GM18519 (cell line): ENCODE measurements around the gene PRKAB2.
"Not testable (repeated sequence)": the region's sequence is repeated elsewhere in the genome, so short reads cannot be mapped to it uniquely, and the experiment has no call there.

ENCODE experiments used
- ATAC-seq: cut with Tn5 transposase; IDR thresholded peaks from one replicate; pipeline ENCODE4 v1.9.1; 2021; ENCODE audit warnings: mild to moderate bottlenecking, moderate library complexity; ENCODE audit not compliant: unreplicated experiment, low FRiP score

Gene PRKAB2

GRCh38 chr1:147177611-147178380, 5.5 kb upstream of the PRKAB2 start:
- ATAC-seq, result no peak

DNA sequence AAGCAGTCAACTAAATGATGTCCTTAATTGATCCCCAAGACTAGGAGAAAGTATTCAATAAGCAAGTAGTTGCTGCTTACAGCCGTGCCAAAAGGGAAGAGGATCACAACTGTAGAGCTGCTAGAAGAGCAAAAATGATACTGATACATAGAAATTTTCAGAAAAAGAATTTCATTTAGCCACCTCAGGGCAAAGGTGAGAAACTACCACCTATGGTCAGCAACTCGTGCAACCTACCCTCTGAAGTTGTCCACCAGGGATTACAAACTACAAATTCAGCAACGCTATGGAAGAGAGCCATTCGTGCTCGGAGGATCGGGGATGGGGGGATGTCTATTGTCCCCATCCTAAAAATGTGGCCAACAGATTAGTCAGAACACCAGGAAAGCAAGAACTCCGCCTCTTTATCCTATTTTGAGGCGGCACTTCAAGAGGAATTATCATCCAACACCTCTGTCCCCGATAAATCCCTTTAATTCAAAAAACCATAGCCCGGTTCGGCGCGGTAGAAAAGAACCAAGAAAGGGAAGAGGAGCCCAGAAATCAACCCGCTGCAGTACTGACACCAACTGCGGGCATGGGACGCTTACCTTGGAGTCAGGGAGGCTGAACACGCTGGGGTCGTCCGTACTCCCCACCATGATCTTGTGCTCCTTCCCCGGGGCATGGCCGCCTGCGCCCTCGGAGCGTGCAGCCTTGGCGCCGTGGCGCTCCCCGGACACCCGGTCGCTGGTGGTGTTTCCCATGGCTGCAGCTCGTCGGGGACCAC, 687 bp downstream of the PRKAB2 start:
- no peak for ATAC-seq

GRCh38 chr1:147169840-147170674, 2.2 kb downstream of the PRKAB2 start:
- no peak for ATAC-seq

DNA sequence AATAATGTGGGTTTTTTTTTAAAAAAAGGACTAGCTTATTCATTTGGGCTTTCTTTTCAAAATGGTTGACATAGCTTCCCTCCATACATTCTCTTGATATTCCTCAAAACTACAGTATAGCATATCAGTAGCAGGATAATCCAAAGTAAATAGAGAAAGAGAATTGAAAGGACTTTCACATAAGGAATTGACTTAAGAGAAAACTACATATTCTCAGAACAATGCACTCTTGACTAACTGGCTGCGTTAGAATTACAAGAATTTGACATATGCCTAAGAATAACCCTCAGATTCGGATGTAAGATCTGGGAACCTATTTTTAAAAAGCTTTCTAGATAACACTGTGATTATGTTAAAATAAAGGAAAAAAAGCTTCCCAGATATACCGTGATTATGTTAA, 3.1 kb downstream of the PRKAB2 start:
- ATAC-seq, result no peak

- ATAC-seq, result no peak
Measured at GRCh38 chr1:147168626-147169058, 3.6 kb downstream of the PRKAB2 start.

DNA sequence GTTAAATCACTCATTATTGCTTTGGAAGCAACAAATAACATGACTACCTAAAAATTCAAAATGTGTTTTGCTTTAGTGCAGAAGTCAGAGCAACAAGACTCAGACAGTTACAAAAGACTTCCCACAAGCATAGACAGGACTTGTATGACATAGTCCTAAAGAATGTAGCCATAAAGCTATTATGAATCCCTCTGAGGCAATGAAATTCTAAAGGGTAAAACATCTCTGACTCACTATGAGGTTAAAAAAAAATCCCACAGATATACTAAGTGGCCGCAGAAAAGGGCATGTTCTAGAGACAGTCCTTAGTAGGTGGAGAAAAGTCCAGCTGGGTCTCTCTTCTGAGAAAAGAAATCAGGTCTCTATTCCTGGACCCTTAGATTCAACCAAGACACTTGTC, 4.9 kb downstream of the PRKAB2 start:
- ATAC-seq, result no peak

DNA sequence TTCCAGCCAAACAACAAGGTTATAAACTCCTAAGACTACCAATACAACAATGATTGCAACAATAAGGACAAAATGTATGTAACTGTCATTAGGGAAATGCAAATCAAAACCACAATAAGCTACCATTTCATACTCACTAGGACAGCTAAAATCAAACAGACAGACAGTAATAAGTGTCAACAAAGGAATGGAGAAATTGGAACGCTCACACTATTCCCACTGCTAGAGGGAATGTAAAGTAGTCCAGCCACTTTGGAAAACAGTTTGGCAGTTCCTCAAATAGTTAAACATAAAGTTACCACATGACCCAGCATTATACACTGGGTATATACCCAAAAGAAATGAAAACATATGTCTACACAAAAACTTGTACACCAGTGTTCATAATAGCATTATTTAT, 9.3 kb downstream of the PRKAB2 start:
- ATAC-seq, result no peak

GRCh38 chr1:147162093-147162492, 10.2 kb downstream of the PRKAB2 start:
- no peak for ATAC-seq

- ATAC-seq, result not testable (repeated sequence)
Measured at GRCh38 chr1:147157116-147157515, 15.2 kb downstream of the PRKAB2 start.

- ATAC-seq, result no peak
Measured at GRCh38 chr1:147156642-147157041, 15.6 kb downstream of the PRKAB2 start.

GRCh38 chr1:147152772-147153171, 19.5 kb downstream of the PRKAB2 start:
- ATAC-seq, result no peak

- no peak for ATAC-seq
Measured at GRCh38 chr1:147151244-147151643, 21.0 kb downstream of the PRKAB2 start.

- ATAC-seq, result no peak
Measured at GRCh38 chr1:147142886-147143285, 29.4 kb downstream of the PRKAB2 start.

DNA sequence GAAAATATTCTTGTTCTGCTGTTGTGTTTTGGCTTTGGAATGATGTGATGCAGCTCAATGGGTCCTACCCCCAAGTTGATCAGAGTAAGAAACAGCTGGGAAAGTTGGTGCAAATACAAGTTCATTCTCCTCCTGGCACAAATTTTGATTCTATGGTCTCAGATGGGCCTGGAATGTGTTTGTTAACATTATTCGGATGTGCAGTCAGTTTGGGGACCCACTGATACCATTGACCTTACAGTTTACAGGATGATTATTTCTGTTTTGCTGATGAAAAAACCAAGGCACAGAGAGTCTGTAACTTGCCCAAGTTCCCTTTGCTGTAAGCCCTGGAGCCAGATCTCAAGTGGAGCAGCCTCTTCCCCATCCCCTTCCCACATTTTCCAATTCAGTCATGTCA, 41.5 kb downstream of the PRKAB2 start:
- ATAC-seq, result not testable (repeated sequence)

DNA sequence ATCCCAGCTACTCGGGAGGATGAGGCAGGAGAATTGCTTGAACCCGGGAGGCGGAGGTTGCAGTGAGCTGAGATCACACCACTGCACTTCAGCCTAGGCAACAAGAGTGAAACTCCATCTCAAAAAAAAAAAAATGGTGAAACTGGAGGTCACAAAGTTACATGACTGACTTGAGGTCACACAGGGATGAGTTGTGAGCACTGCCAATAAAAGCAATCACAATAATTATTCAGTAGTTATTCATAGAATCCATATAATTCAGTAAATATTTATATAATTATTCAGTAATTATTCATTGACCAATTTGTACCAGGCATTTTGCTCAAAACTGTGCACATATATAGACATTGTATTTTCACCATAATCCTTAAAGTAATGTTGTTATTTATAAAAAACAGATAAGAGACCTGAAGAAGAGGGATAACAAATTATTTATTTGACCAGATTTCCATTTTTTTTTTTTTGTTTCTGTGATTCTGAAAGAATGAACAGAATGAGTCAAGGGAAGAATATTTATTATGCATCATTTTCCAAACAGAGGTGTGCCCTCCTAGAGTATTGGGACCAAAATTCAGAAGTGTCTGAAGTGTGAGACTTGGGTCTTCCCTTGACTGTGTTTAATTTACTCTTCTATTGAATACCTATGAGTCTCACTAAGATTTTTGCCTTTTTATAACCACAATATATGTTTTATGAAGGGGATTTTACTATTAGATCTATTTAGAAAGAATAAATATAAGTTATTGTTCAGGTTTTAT, 43.0 kb downstream of the PRKAB2 start:
- no peak for ATAC-seq

DNA sequence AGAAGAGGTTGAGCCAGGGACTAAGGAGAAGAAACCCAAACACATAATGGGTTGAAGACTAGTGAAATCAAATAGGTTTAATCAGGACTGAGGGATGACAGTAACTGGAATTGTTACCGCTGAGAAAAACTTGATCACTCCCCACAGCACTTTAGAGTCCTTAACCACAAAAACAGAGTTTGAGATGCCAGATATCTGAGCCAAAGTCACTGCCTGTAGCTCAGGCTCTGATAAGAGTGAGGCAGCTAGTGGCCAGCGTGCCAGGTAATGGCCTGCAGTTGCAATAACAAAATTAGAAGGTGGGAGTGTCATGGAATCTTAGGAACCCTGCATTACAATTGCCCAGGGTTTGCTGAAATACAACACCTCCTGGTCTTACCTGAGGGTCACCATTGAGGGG, 48.0 kb downstream of the PRKAB2 start:
- no peak for ATAC-seq

GRCh38 chr1:147117109-147117508, 55.2 kb downstream of the PRKAB2 start:
- no peak for ATAC-seq

DNA sequence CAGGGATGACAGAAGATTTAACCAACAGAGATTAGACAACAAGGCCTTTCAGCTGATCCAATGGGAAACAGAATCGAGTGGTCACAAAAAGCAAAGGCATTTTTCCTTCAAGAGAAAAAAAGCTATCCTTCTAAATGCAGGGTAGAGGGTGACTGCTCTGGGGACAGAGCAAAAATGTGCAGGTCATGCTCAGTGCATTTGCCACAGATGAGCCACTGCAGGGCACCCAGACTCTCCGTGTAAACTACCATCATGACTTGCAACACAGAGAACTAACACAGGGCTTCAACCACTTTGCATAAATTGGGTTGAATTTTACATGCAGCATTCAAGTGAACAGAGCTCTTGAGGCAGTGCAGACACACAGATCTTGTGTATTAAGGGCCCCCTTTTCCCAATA, 56.8 kb downstream of the PRKAB2 start:
- ATAC-seq, result no peak

DNA sequence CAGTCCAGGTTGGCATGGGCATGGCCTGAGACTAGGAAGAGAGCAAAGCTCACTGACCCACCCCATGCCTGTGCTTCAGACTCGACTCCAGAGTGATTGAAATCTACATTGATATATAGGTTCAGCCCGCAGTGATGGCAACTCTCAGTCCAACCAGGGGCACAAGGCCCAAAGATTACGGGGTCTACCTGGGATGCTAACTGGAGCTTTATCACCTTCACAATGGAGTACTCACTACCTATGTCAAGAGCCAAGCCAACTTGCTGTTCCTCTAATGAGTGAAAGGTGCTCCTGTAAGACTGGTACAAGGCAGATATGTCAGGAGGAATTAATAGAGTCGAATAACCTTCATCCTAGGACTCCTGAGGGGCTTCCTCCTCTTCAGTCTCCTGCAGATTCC, 57.2 kb downstream of the PRKAB2 start:
- not testable (repeated sequence) for ATAC-seq

- not testable (repeated sequence) for ATAC-seq
Measured at GRCh38 chr1:147114353-147114752, 57.9 kb downstream of the PRKAB2 start.
